T-cell (primary cell): Measurements from ENCODE around the gene SCAPER. TPM values are rescaled to one million over a fixed set of nuclear protein-coding genes. Genes with fewer than 3 reads are reported as not detected.

ENCODE experiments used
- ATAC-seq, 4 experiments: fragments of 200-7000 bp in 3 of 4; fragments of 150-1000 bp in 1 of 4; cut with Tn5 transposase; replicated peaks in 1 of 4; 1 replicate in 3 of 4; 2 replicates in 1 of 4; pipeline ENCODE4 v1.10.0; 2021; ENCODE audit warnings: moderate library complexity in 3 of 4, mild to moderate bottlenecking in 2 of 4, moderate number of reproducible peaks in 1 of 4
- CTCF ChIA-PET, 2 donors: fragments of 300-600 bp; sonication (Branson Sonifier 250); formaldehyde crosslinking; loops; one replicate each; lab custom pipeline; 2022; ENCODE audit warnings: antibody characterized with exemption in 2 of 2; lab: Charles Lee
- POLR2A ChIA-PET, 2 donors: fragments of 300-600 bp; sonication (Branson Sonifier 250); formaldehyde crosslinking; loops; one replicate each; lab custom pipeline; 2022; ENCODE audit warnings: antibody characterized with exemption in 2 of 2; lab: Charles Lee
- DNase-seq, 35 experiments: peaks; one replicate each; pipeline versions ENCODE4 v3.0.0 to v3.0.0-alpha.2; 2013 to 2023
- H3K27ac ChIP-seq: one replicate; pipeline ENCODE4 v1.5.1; 2013; ENCODE audit warnings: low read length
- H3K27me3 ChIP-seq, 2 experiments: replicated peaks in 1 of 2; 1 replicate in 1 of 2; 2 replicates in 1 of 2; pipeline versions ENCODE4 v1.6.1 to v1.7.0; 2013; ENCODE audit warnings: low read length in 1 of 2, mixed read lengths in 1 of 2; ENCODE audit not compliant: control insufficient read depth in 2 of 2, insufficient read depth in 2 of 2; ENCODE audit errors: extremely low read depth in 1 of 2
- H3K36me3 ChIP-seq, 2 donors: 1 replicate in 1 of 2; 2 replicates in 1 of 2; pipeline versions ENCODE4 v1.6.1 to v1.7.0; 2013; ENCODE audit warnings: low read length in 1 of 2; ENCODE audit not compliant: control insufficient read depth in 2 of 2, insufficient read depth in 1 of 2; ENCODE audit errors: extremely low read depth in 1 of 2
- H3K4me1 ChIP-seq, 2 experiments: 1 replicate in 1 of 2; 2 replicates in 1 of 2; pipeline versions ENCODE4 v1.6.1 to v1.7.0; 2013; ENCODE audit warnings: low read length in 2 of 2, mixed read lengths in 1 of 2; ENCODE audit not compliant: insufficient read depth in 2 of 2, control insufficient read depth in 1 of 2; ENCODE audit errors: extremely low read depth in 1 of 2
- H3K4me3 ChIP-seq, 2 donors: 1 replicate in 1 of 2; 2 replicates in 1 of 2; pipeline versions ENCODE4 v1.5.1 to v1.7.0; 2013; ENCODE audit warnings: mild to moderate bottlenecking in 2 of 2, low read length in 1 of 2, moderate library complexity in 1 of 2; ENCODE audit not compliant: control insufficient read depth in 1 of 2; ENCODE audit errors: extremely low read depth in 1 of 2
- H3K9me3 ChIP-seq: 2 replicates; pipeline ENCODE4 v1.7.0; 2013
- H3K27ac Mint-ChIP-seq, 2 donors: one replicate each; pipeline ENCODE4 v1.8.0; 2020 to 2021; ENCODE audit warnings: mild to moderate bottlenecking in 2 of 2, mixed read lengths in 2 of 2
- H3K27me3 Mint-ChIP-seq, 2 donors: one replicate each; pipeline ENCODE4 v1.8.0; 2021 to 2022; ENCODE audit warnings: mixed read lengths in 2 of 2
- H3K36me3 Mint-ChIP-seq: one replicate; pipeline ENCODE4 v1.8.0; 2021; ENCODE audit warnings: mixed read lengths
- H3K4me1 Mint-ChIP-seq, 3 donors: one replicate each; pipeline ENCODE4 v1.8.0; 2020 to 2022; ENCODE audit warnings: mixed read lengths in 3 of 3, mild to moderate bottlenecking in 1 of 3
- H3K4me3 Mint-ChIP-seq, 3 donors: one replicate each; pipeline ENCODE4 v1.8.0; 2020 to 2022; ENCODE audit warnings: mild to moderate bottlenecking in 3 of 3, mixed read lengths in 3 of 3, moderate library complexity in 3 of 3
- H3K9me3 Mint-ChIP-seq, 3 donors: one replicate each; pipeline ENCODE4 v1.8.0; 2020 to 2022; ENCODE audit warnings: mixed read lengths in 3 of 3
- WGBS: methylation state at CpG from one replicate; pipeline ENCODE4 v1.1.5; 2013; ENCODE audit warnings: missing lambda C conversion rate; ENCODE audit not compliant: insufficient coverage; 5-methylcytosine and 5-hydroxymethylcytosine counted together
- total RNA-seq, 35 experiments: library from RNA in 6 of 35; stranded (reverse) in 6 of 35; fragments of 120-200 nt in 1 of 35; gene quantifications; one replicate each; pipeline versions ENCODE4 v1.2.1 to v1.2.4 and lab custom pipeline; 2013 to 2026

Gene SCAPER
- total RNA-seq, 5 donors from 2014 or later (not counting 1 experiment from before 2014, with no cell fraction given), result 32.5 to 59.4 (median 44.1) TPM

DNA sequence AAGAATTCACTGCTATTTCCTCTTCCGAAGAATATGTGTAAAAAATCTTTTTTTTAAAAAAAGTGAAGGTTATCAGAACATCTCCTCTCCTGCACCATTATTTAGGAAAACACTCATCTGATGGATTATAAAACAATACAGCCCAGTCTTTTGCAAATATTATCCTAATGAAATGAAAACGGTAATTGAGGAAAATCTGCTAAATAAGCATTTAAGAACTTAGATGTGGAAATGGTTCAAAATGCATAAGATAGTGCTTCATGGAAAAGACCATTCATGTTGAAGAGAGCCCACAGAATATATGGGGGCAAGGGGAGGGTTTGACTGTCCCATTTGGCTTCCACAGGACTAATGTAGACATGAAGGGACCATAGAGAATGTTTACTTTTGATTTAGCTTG lies 520.7 kb downstream of the SCAPER start:
- Histone ChIP-seq H3K36me3 (peaks cover 0 to 4% of the 10 kb centered on the region in 2 donors), H3K27ac (no peak overlapping the region), H3K9me3 (no peaks in the 10 kb centered on the region), H3K27me3 (no peaks in the 10 kb centered on the region), H3K4me3 (no peak overlapping the region), H3K4me1 (no peaks in the 10 kb centered on the region)
- Mint-ChIP-seq H3K4me1 (no peaks in the 10 kb centered on the region), H3K36me3 (peaks cover 69% of the 10 kb centered on the region), H3K27me3 (no peaks in the 10 kb centered on the region), H3K27ac (no peak overlapping the region), H3K4me3 (no peak overlapping the region), H3K9me3 (no peaks in the 10 kb centered on the region)
- DNase-seq (no peak), ATAC-seq (no peak)
- ChIA-PET POLR2A (no interaction called here), CTCF (no interaction called here)
- WGBS, result no CpG with 5 or more reads among the region's 2 CpGs

DNA sequence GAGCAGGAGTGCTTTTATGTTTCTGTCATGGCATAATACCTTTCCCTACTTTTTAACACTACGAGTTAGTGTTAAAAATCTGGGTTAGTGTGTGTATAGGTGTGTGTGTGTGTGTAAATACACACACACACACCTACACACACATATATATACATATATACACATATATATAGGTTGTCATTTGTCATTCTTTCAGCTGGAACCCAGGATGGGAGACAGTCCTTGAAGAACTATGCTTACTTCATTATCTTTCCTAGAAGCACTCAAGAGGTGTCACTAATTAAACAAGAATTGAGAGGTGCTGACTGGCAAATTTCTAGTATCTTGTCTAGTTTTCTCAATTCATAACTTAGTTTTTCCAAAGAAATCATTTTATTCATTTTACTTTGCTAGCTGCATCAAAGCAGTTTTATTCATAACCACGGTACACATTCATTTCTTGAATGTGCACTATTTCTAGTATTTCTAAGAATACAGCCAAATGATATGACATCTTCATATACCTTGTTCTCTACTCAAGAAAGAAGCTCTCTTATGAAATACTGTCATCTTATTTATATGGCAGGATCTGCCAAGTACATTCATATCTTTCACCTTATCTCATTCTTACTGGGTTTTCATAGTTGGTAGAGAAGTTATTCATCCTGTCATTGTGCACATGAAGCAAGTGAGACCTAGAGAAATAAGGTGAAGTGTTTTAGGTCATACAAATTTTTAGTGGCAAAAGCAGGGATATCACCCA lies 522.0 kb downstream of the SCAPER start:
- ATAC-seq, result no peak
- ChIA-PET CTCF (no interaction called here), POLR2A (no interaction called here)
- Mint-ChIP-seq H3K27me3 (no peaks in the 10 kb centered on the region), H3K36me3 (peaks cover 70% of the 10 kb centered on the region), H3K4me3 (no peak overlapping the region), H3K27ac (no peak overlapping the region), H3K9me3 (no peaks in the 10 kb centered on the region), H3K4me1 (no peaks in the 10 kb centered on the region)
- H3K4me1 ChIP-seq, result no peaks in the 10 kb centered on the region
- peaks cover 0 to 6% of the 10 kb centered on the region in 2 donors for H3K36me3 ChIP-seq
- DNase-seq, result no peak
- WGBS, result no CpG with 5 or more reads among the region's 2 CpGs
- H3K4me3 ChIP-seq, result no peak overlapping the region
- no peak overlapping the region for H3K27ac ChIP-seq
- H3K27me3 ChIP-seq, result no peaks in the 10 kb centered on the region
- H3K9me3 ChIP-seq, result no peaks in the 10 kb centered on the region

DNA sequence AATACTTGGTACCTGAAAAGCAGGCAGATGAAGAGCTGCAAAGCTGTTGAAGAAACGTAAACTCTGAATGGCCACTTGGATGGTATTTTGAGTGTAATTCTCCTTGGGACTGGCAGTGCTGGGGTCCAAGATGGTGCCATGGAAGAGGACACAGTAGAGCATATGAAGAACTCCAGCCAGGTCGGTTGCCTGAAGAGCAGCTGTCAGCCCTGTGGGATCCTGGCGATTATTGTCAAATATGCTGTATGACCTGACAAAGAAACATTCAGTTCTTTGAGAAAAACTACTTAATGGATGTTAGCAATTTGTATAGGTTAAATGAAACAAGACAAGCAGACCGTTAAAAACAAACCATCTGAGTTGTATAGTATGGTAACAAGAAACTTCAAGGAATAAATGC lies 523.8 kb downstream of the SCAPER start:
- Mint-ChIP-seq H3K36me3 (peaks cover 59% of the 10 kb centered on the region), H3K9me3 (no peaks in the 10 kb centered on the region), H3K4me3 (no peak overlapping the region), H3K4me1 (no peaks in the 10 kb centered on the region), H3K27ac (no peak overlapping the region), H3K27me3 (no peaks in the 10 kb centered on the region)
- H3K27me3 ChIP-seq, result no peaks in the 10 kb centered on the region
- no peaks in the 10 kb centered on the region for H3K4me1 ChIP-seq
- ChIA-PET CTCF (no interaction called here), POLR2A (no interaction called here)
- no peak overlapping the region for H3K4me3 ChIP-seq
- ATAC-seq (no peak), DNase-seq (no peak)
- peaks cover 0 to 6% of the 10 kb centered on the region in 2 donors for H3K36me3 ChIP-seq
- no peak overlapping the region for H3K27ac ChIP-seq
- H3K9me3 ChIP-seq, result no peaks in the 10 kb centered on the region
- whole genome bisulfite sequencing, result 100% methylated on average over 2 of the region's 4 CpGs

DNA sequence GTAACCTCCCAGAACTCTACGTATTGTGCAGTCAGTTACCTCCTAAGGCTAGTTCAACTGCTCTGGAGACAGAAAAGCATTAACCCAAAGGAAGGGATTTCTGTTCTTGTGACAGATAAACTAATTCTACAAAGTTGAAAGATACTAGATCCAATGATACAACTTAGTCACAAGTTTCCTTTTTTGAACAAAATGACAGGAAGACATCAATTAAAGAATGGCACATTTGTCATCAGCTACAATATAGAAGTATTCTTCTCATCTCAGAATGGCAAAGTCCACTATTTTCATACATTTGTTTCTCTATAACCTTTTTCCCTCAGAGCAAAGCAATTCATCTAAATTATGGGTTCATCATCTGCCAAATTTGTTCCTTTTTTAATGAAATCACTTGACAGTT lies 524.9 kb downstream of the SCAPER start:
- ChIA-PET CTCF (no interaction called here), POLR2A (no interaction called here)
- Mint-ChIP-seq H3K36me3 (peaks cover 54% of the 10 kb centered on the region), H3K27me3 (no peaks in the 10 kb centered on the region), H3K27ac (no peak overlapping the region), H3K4me1 (no peaks in the 10 kb centered on the region), H3K9me3 (no peaks in the 10 kb centered on the region), H3K4me3 (no peak overlapping the region)
- H3K27me3 ChIP-seq, result no peaks in the 10 kb centered on the region
- no peaks in the 10 kb centered on the region for H3K4me1 ChIP-seq
- no peaks in the 10 kb centered on the region for H3K9me3 ChIP-seq
- ATAC-seq, result no peak
- no CpG with 5 or more reads among the region's 1 CpG for WGBS
- H3K4me3 ChIP-seq, result no peak overlapping the region
- H3K27ac ChIP-seq, result no peak overlapping the region
- DNase-seq, result no peak
- H3K36me3 ChIP-seq, result peaks cover 5 to 6% of the 10 kb centered on the region in 2 donors

DNA sequence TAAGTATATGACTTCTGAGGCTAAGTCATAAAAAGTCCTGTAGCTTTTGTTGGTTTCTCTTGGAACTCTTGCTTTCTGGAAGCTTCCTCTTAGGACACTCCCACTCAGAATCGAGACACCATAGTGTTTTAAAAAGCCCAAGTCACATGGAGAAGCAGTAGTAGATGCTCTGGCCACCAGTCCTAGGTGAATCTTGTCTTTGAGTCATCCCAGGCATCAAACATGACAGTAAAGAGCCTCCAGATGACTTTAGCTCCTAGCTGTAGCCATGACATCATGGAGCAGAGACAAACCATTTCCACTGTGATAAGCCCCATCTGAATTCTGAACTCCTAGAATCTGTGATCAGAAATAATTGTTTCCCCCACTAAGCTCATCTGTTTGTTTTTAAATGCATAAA lies 526.4 kb downstream of the SCAPER start:
- Mint-ChIP-seq H3K27me3 (no peaks in the 10 kb centered on the region), H3K36me3 (peaks cover 49% of the 10 kb centered on the region), H3K27ac (no peak overlapping the region), H3K9me3 (no peaks in the 10 kb centered on the region), H3K4me1 (no peaks in the 10 kb centered on the region), H3K4me3 (no peak overlapping the region)
- no peak for ATAC-seq
- DNase-seq, result no peak
- no peaks in the 10 kb centered on the region for H3K4me1 ChIP-seq
- peaks cover 7 to 8% of the 10 kb centered on the region in 2 donors for H3K36me3 ChIP-seq
- H3K27ac ChIP-seq, result no peak overlapping the region
- H3K9me3 ChIP-seq, result no peaks in the 10 kb centered on the region
- CTCF ChIA-PET, result interaction anchor here in 1 of 2 donors (0.5 kb wide), 1 partner anchor 156 kb away, joined by 3 read pairs; no protein-coding TSS in a partner anchor
- POLR2A ChIA-PET, result no interaction called here
- WGBS, result no CpG with 5 or more reads among the region's 1 CpG
- no peaks in the 10 kb centered on the region for H3K27me3 ChIP-seq
- no peak overlapping the region for H3K4me3 ChIP-seq

DNA sequence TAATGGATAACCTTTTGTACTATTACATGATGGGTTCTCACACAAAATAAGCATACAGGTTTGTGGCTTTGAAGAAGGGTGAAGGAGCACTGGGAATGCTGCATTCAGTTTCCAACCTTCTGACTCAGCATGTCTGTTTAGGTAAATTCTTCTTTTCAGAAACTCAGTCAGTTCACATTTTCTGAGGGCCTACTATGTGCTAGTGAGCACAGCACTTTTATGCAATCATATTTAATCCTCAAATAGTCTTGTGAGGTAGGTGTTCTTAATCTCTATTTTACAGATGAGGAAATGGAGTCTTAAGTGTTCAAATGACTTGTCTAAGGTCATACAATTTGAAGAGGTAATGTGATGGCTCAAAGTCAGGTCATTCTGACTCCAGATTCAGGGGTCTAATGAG lies 527.4 kb downstream of the SCAPER start:
- H3K36me3 ChIP-seq, result peaks cover 7 to 12% of the 10 kb centered on the region in 2 donors
- Mint-ChIP-seq H3K27ac (no peak overlapping the region), H3K36me3 (peaks cover 48% of the 10 kb centered on the region), H3K9me3 (no peaks in the 10 kb centered on the region), H3K4me1 (no peaks in the 10 kb centered on the region), H3K27me3 (no peaks in the 10 kb centered on the region), H3K4me3 (no peak overlapping the region)
- POLR2A ChIA-PET, result no interaction called here
- no peaks in the 10 kb centered on the region for H3K4me1 ChIP-seq
- no peak overlapping the region for H3K4me3 ChIP-seq
- ATAC-seq (no peak), DNase-seq (no peak)
- no peak overlapping the region for H3K27ac ChIP-seq
- H3K27me3 ChIP-seq, result no peaks in the 10 kb centered on the region
- CTCF ChIA-PET, result no interaction called here
- no peaks in the 10 kb centered on the region for H3K9me3 ChIP-seq
